HEK293T (cell line): ENCODE measurements around the gene CCDC152.

Experiments
- ARNT ChIP-seq: fragments of 450-650 bp; IDR thresholded peaks from 2 replicates; pipeline ENCODE4 v1.6.1; 2017; ENCODE audit warnings: mild to moderate bottlenecking
- BHLHE40 ChIP-seq: fragments of 450-650 bp; IDR thresholded peaks from 2 replicates; pipeline ENCODE4 v1.6.1; 2016; ENCODE audit warnings: mild to moderate bottlenecking, moderate library complexity, borderline replicate concordance
- CTBP1 ChIP-seq: fragments of 450-650 bp; IDR thresholded peaks from 2 replicates; pipeline ENCODE4 v1.6.1; 2016; ENCODE audit warnings: borderline replicate concordance
- SUZ12 ChIP-seq: fragments of 450-650 bp; IDR thresholded peaks from 2 replicates; pipeline ENCODE4 v1.6.1; 2016; ENCODE audit warnings: mild to moderate bottlenecking
- TARDBP ChIP-seq: fragments of 450-650 bp; IDR thresholded peaks from 2 replicates; pipeline ENCODE4 v1.6.1; 2016
- TF ChIP-seq, protein P1 (sequence below): fragments of 450-650 bp; IDR thresholded peaks from 2 replicates; pipeline ENCODE4 v1.6.1; 2016

DNA sequence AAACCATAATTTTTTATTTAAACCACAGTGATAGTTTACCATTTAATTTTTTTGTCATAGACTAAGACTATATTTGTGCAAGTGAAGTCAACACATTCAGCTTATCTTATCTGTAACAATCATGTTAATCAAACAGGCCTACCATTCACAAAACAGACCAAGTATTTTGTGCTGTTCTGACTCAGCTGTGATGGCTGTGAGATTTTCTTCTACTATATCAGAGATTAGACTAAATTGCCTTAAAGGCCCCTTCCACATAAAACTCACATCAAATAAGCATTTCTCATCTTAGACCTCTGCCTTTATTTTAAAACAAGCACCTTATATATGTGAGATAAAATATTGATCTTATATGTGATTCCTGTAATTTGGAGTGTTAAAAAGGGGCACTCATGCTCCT lies 13.4 kb downstream of the CCDC152 start:
- TF ChIP-seq BHLHE40 (no peak), TARDBP (no peak), SUZ12 (no peak), ARNT (no peak), CTBP1 (no peak)
- TF ChIP-seq, protein P1, sequence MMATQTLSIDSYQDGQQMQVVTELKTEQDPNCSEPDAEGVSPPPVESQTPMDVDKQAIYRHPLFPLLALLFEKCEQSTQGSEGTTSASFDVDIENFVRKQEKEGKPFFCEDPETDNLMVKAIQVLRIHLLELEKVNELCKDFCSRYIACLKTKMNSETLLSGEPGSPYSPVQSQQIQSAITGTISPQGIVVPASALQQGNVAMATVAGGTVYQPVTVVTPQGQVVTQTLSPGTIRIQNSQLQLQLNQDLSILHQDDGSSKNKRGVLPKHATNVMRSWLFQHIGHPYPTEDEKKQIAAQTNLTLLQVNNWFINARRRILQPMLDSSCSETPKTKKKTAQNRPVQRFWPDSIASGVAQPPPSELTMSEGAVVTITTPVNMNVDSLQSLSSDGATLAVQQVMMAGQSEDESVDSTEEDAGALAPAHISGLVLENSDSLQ: no peak
